ENCODE results near the gene ATP6AP1.

DNA sequence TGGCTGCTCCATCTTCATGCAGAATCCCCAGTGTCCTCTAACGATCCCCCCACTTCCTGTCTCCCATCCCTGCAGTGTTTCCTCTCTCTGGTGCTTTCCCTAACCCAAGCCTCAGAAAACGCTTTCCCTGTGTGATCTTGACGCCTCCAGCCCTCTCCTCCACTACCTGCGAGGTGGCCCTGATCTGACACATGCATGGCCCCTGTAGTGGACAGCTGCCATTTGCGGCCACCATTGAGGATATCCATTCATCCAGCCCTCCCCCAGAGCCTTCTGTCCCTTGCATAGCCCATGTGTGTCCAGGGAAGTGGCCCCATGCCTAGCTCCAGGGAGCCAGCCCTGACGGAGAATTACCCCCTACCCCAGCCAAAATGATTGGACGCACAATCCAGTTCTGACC is 54.8 kb downstream of the ATP6AP1 start:
- TF ChIP-seq CTCF (IDR thresholded peaks at IDR 0.05) (no peak), POLR2AphosphoS5 (IDR thresholded peaks at IDR 0.05; ENCODE audit: low read depth, low read length) (no peak)
- TF ChIP-seq, protein P1, sequence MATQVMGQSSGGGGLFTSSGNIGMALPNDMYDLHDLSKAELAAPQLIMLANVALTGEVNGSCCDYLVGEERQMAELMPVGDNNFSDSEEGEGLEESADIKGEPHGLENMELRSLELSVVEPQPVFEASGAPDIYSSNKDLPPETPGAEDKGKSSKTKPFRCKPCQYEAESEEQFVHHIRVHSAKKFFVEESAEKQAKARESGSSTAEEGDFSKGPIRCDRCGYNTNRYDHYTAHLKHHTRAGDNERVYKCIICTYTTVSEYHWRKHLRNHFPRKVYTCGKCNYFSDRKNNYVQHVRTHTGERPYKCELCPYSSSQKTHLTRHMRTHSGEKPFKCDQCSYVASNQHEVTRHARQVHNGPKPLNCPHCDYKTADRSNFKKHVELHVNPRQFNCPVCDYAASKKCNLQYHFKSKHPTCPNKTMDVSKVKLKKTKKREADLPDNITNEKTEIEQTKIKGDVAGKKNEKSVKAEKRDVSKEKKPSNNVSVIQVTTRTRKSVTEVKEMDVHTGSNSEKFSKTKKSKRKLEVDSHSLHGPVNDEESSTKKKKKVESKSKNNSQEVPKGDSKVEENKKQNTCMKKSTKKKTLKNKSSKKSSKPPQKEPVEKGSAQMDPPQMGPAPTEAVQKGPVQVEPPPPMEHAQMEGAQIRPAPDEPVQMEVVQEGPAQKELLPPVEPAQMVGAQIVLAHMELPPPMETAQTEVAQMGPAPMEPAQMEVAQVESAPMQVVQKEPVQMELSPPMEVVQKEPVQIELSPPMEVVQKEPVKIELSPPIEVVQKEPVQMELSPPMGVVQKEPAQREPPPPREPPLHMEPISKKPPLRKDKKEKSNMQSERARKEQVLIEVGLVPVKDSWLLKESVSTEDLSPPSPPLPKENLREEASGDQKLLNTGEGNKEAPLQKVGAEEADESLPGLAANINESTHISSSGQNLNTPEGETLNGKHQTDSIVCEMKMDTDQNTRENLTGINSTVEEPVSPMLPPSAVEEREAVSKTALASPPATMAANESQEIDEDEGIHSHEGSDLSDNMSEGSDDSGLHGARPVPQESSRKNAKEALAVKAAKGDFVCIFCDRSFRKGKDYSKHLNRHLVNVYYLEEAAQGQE (IDR thresholded peaks at IDR 0.05; ENCODE audit: insufficient read depth in 1 of 2, low read depth in 2 of 2, low read length in 1 of 2): no peak
